GM21786 (cell line): Measurements from ENCODE around the gene TEX48.

ENCODE experiments used
- ATAC-seq: cut with Tn5 transposase; IDR thresholded peaks from one replicate; pipeline ENCODE4 v1.9.1; 2021; ENCODE audit not compliant: unreplicated experiment

The TEX48 gene

DNA sequence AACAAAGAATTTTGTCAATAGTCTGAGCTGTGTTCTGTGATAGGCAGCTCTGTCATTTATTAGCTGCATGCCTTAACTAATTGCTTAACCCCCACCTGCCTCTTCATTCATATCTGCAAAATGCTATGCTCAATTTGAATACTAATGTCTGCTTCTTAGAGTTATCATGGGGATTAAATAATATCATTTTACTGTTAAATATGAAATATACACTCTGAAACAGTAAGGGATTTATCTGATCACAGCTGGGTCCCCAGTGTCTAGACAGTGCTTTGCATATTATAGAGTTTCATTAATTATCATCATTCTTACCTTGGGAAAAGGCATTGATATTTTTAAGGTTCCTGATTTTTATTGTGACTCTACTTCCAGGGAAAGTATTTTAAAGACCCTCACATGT, 12.0 kb downstream of the TEX48 start:
- ATAC-seq, result no peak

- no peak for ATAC-seq
Measured at GRCh38 chr9:114668146-114668545, 13.8 kb downstream of the TEX48 start.

GRCh38 chr9:114666851-114667250, 15.1 kb downstream of the TEX48 start:
- no peak for ATAC-seq

DNA sequence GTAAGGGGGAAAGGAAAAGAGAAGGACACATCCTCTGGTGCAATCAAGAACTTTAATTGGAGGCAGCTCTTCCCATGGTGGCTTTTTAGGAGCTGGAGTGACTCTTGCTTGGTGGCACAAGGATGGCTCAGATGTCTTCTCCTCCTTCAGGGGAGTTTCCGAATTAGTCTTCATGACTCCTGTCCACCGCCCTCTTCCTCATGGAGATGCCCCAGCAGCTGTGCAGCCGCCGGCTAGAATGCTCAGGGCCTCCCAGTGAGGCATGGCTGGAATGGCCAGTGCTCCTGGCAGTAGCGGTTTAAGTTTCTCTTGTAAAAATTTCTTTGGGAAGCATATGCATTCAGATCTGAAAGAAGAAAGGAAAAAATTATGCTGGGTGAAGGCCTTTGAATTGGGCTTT, 15.6 kb downstream of the TEX48 start:
- no peak for ATAC-seq

DNA sequence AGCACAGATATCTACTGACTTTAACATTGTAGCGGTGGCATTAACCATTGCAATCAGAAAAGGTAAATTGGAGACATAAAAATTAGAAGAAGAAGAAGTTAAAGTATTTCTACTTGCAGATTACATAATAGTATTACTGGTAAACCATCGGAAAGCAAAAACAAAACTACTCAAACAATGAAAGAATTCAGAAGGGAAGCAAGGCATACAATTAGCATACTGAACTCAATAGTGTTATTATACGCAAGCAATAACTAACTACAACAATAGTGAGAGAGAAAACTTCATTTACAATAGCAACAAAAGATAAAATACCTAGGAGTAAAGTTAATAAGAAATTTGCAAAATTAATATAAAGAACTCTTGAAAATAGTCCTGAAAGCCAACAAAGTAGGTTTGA, 17.8 kb downstream of the TEX48 start:
- ATAC-seq, result no peak

GRCh38 chr9:114662081-114662989, 19.7 kb downstream of the TEX48 start:
- peak; percentile 89 for ATAC-seq

- no peak for ATAC-seq
Measured at GRCh38 chr9:114657705-114658104, 24.3 kb downstream of the TEX48 start, which contains the start of gene TEX53. TSS of gene TEX53 (minus strand) at chr9:114657805. CDS start at chr9:114657774, 31 bp downstream.

- ATAC-seq, result no peak
Measured at GRCh38 chr9:114656301-114656700, 25.7 kb downstream of the TEX48 start.

- no peak for ATAC-seq
Measured at GRCh38 chr9:114655689-114656088, 26.3 kb downstream of the TEX48 start.

DNA sequence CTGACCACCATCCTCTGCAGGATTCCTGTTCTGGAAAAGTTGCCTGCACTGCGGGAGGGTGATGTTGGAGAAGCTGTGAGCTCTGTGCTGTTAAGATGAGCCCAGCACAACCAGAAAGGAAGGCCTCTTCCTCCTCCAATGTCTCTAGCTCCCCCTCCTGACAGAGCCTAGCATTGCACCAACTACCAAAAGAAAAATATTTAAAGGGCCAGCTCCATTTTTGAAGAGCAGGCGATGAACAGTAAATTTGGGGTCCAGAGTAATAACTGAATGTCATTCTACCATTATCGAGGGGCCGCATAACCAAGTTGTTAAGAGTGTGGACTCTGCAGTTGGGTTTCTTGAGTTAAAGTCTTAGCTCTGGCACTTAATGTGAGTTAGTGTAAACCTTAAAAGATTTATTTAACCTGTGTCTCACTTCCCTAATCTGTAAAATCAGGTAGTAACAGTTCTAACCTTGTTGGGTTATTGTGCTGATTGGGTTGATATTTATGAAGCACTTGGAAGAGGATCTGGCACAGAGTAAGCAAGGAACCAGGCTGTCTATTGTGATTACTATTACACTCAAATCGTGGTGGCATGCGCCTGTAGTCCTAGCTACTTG, 28.3 kb downstream of the TEX48 start:
- peak; percentile 80 for ATAC-seq

DNA sequence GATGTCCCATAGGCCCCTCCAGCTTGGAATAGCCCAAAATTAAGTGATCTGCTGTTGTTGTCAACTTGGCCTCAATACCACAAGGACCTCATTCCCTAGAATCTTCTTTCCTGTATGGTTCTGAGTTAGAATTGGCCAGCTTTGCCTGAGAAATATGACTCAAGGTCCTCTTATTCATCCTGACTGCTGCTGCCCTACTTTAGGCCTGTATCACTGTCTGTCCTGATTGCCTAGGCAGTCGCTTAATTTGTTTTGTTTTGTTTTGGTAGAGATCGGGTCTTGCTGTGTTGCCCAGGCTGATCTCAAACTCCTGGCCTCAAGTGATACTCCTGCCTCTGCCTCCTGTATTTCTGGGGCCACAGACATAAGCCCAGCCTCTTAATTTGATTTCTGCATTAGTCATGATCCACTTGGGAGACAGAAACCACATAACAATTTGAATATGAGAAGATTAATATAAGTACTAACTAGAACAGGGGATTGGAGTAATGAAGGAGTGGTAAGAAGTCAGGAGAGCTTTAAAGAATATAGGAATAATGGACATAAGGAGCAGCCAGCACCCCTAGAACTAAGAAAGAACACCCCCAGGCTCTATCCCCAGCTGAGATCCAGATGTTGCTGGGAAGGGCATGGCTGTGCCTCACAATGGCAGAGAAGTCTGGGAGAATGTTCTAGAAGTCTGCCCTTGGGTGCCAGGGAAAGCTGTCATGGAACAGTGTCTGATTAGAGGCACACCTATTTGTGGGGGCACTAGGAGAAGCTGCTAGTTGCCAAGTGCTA, 29.0 kb downstream of the TEX48 start:
- peak; percentile 17 for ATAC-seq

DNA sequence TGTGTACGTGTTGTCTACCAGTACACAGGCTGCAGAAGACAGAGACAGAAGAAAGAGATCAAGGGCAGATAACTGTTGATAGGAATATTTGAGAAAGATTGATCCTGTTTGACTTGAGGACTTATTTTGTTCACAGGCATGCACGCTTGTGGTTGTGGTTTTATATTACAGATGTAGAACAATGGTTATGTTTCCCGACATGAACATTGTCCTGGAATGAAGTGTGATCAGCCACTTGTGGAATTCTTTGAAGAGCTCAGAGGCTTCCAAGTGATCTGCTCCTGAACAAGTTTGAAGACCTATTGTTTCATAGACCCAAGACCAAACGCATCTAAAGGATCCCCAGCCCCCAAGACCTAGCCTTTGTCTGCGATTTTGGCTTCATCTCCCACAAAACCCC, 38.1 kb downstream of the TEX48 start:
- no peak for ATAC-seq

DNA sequence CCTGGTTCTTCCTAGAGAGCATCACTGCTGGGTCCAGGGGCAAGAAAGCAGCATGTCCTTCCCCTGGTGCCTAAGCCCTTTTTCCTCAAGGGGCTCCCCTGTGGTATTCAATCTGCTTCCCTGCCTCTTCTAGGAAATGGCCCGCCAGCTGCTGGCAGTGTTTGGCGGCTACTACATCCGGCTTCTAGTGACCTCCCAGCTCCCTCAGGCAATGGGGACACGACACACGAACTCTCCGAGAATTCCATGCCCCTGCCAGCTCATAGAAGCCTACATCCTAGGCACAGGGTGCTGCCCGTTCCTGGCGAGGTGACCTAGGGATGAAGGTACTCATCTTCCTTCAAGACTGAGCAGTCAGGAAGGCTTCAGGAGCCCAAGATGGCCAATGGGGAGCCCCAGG, 39.0 kb downstream of the TEX48 start:
- ATAC-seq, result no peak

DNA sequence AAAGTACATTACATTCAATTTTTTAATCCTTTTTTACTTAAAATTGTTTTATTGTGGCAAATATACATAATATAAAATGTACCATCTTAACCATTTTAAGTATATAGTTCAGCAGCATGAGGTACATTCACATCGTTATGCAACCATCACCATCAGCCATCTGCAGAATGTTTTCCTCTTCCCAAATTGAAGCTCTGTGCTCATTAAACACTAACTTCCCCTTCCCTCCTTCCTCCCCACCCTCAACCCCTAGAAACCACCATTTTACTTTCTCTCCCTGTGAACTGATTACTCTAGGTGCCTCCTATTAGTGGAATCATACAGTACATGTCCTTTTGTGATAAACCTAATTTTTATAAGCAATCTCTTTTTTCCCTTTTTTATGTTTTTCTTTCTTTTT, 40.0 kb downstream of the TEX48 start:
- no peak for ATAC-seq

GRCh38 chr9:114638404-114638803, 43.6 kb downstream of the TEX48 start:
- ATAC-seq, result no peak

DNA sequence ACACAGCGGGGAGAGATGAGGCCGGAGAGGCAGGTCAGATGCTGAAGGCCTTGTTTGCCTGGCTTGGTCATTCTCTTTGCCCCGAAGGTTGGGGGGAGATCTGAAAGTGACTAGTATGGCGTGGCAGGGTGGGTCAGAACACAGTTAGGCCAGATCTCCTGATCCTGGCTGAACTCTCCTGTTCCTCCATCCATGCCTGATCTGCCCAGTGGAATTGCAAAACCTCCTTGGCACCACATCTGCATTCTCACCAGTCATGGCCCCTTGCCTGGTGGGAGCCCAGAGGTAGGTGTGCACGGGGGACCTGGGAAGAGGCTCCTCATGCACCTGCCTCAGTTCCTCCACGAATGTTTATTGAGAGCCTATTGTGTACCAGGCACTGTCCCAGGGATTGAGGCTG, 47.6 kb downstream of the TEX48 start:
- ATAC-seq, result no peak

DNA sequence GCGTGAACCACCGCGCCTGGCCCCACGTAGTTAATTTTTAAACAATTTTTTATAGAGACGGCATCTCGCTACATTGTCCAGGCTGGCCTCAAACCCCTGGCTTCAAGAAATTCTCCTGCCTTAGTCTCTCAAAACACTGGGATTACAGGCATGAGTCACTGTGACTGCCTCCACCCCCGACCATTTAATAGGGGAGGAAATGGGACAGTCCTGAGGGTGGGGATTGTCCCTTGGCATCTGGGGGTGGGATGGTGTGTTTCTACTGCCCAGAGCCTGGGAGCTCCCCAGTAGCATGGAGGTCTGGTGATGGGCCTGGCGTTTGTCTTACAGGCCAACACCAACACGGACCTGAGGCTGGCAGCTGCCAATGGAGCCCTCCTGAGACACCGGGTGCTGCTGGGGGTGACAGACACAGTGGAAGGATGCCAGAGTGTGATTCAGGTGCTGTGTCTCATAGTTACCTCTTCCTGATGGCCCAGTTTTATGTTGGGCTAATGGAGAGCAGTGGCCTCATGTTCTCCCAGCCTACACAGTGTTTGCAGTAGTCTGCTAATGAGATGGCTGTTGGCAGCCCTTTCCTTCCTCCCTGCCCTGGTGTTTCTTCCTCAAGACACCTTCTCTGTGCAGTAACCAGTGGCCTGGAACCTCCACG, 48.4 kb downstream of the TEX48 start:
- no peak for ATAC-seq

DNA sequence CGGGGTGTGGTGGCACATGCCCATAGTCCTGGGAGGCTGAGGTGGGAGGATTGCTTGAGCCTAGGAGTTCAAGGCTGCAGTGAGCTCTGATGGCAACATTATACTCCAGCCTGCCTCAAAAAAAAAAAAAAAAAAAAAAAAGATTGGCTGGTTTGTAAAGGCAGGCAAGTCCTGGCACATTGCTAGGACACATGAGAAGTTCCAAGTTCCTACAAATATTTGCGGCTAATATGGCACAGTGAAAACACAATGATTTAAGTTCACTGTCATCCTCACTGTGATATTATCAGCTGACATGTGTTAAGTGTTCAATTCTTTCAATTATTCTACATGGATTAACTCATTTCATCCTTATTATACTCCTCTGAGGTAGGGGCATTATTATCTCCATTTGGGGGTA, 50.8 kb downstream of the TEX48 start:
- no peak for ATAC-seq

- no peak for ATAC-seq
Measured at GRCh38 chr9:114629563-114630090, 52.4 kb downstream of the TEX48 start.

- ATAC-seq, result no peak
Measured at GRCh38 chr9:114627553-114627952, 54.4 kb downstream of the TEX48 start.
